ENCODE data around the gene CCDC50.

Gene CCDC50

GRCh38 chr3:191399918-191400317 lies 70.7 kb downstream of the CCDC50 start:
- no peak for DNase-seq (ENCODE audit: extremely low read depth, low read depth)
- TF ChIP-seq CTCF (IDR thresholded peaks at IDR 0.05; ENCODE audit: low read depth, low read length) = no peak

- no peak for TF ChIP-seq CTCF (IDR thresholded peaks at IDR 0.05; ENCODE audit: low read depth, low read length)
- DNase-seq (ENCODE audit: extremely low read depth, low read depth) = no peak
These were observed 72.7 kb downstream of the CCDC50 start for GRCh38 chr3:191401775-191402357.

- no peak for DNase-seq (ENCODE audit: extremely low read depth, low read depth)
- no peak for TF ChIP-seq CTCF (IDR thresholded peaks at IDR 0.05; ENCODE audit: low read depth, low read length)
These were observed 80.7 kb downstream of the CCDC50 start for GRCh38 chr3:191409791-191410359.

GRCh38 chr3:191412759-191413158 lies 83.6 kb downstream of the CCDC50 start:
- no peak for TF ChIP-seq CTCF (IDR thresholded peaks at IDR 0.05; ENCODE audit: low read depth, low read length)
- peak; percentile 62 for DNase-seq (ENCODE audit: extremely low read depth, low read depth)

- no peak for DNase-seq (ENCODE audit: extremely low read depth, low read depth)
- TF ChIP-seq CTCF (IDR thresholded peaks at IDR 0.05; ENCODE audit: low read depth, low read length) = no peak
These were observed 85.1 kb downstream of the CCDC50 start for GRCh38 chr3:191414286-191414685.

- DNase-seq (ENCODE audit: extremely low read depth, low read depth) = no peak
- TF ChIP-seq CTCF (IDR thresholded peaks at IDR 0.05; ENCODE audit: low read depth, low read length) = no peak
These were observed 85.5 kb downstream of the CCDC50 start for GRCh38 chr3:191414732-191415131.

GRCh38 chr3:191415566-191415965 lies 86.4 kb downstream of the CCDC50 start:
- TF ChIP-seq CTCF (IDR thresholded peaks at IDR 0.05; ENCODE audit: low read depth, low read length) = no peak
- DNase-seq (ENCODE audit: extremely low read depth, low read depth) = no peak

Measured in AG09319 (cell line).